Measurements from ENCODE around the gene FRMPD4.

DNA sequence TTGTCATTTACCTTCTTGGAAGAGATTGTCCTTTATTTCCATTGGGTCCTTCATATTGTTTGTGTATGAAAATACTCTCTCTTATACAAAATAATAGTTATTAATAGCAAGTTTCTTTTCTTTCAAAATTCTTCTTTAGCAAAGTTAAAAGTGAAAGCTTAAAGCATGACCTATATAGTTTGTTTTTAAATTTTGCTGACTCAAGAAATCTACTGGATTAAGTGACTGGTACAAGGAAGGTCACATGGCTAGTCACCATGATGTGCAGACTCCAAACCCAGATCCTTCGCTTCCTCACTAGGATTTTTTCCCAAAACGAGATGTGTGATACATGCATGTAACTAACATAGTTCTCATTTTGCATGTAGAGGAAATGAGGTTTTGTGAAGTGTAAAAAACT is 322.7 kb downstream of the FRMPD4 start:
- no peak for TF ChIP-seq CTCF (IDR thresholded peaks at IDR 0.05)
- no peak for TF ChIP-seq POLR2A (IDR thresholded peaks at IDR 0.05)
